Measurements from ENCODE around the gene MDM2.

The MDM2 gene
- 85.4 to 253 (median 161) reads per million in 17 experiments for total RNA-seq

- peak; percentile 94 to 98 (median 96) for DNase-seq
Observed at GRCh38 chr12:68807576-68808387, at the start of gene MDM2. Gene MDM2, plus strand, starts transcription at chr12:68808177. Its CDS starts 301 bp downstream, at chr12:68808478.

- no peak for DNase-seq
Observed at GRCh38 chr12:68759852-68760251, 48.1 kb upstream of the MDM2 start.

- DNase-seq, result no peak
Observed at GRCh38 chr12:68760806-68761441, 47.1 kb upstream of the MDM2 start.

DNA sequence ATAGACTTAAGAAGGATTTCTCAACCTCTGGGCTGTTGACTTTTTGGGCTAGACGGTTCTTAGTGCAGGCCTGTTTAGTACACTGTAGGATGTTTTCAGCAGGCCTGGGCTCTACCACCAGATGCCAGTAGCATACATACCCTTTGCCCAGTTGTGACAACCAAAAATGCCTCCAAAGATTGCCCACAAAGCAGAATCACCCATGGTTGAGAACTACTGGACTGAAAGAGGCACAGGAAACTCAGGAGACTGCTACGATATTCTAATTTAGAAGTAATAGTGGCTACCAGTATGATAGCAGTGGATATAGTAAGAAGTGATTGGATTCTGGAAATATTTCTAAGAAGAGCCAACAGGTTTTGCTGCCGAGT is 46.5 kb upstream of the MDM2 start:
- no peak for DNase-seq

GRCh38 chr12:68761901-68762630 is 45.9 kb upstream of the MDM2 start:
- no peak for DNase-seq

DNA sequence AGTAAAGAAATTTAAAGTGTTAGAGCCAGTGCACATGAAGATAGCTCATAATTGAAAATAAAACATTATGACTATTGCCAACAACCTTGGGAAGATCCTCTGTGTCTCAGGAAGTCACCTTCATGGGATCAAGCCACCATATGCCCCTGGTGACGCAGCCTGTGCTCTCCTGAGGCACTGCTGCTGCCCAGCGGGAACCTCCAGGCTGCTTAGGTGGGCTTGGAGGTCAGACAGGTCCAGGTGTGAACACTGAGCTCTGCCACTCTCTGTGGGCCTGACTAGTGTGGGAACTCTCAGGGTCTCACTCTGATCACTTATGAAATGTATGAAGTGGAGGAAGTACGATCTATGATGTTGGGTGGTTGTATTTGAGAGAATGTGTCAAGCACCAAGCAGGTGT is 45.3 kb upstream of the MDM2 start:
- no peak for DNase-seq

- no peak for DNase-seq
Observed at GRCh38 chr12:68765696-68766095, 42.3 kb upstream of the MDM2 start.

DNA sequence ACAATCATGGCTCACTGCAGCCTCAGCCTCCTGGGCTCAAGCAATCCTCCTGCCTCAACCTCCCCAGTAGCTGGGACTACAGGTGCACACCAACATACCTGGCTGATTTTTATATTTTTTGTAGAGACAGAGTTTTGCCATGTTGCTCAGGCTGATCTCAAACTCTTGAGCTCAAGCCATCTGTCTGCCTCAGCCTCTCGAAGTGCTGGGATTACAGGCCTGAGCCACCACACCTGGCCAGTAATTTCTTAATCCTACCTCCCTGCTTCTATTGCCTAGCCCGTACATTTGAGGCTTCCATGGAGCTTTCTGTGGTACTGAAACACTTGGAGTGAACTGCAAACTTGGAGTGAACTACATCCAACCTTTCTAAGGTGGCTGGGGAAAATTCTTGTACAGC is 41.3 kb upstream of the MDM2 start:
- DNase-seq, result no peak

DNA sequence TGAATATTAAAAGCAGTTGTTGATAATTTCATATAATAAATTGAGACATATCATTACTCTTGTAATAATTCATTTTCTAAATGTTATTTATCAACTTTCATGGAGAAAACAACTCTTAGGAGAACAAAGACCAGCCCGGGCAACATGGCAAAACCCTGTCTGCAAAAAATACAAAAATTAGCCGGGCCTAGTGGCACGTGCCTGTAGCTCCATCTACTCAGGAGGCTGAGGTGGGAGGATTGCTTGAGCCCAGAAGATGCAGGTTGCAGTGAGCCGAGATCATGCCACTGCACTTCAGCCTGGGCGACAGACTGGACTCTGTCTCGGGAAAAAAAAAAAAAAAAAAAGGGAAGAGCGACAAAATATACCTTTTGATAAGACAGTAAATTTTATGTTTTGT is 40.8 kb upstream of the MDM2 start:
- no peak for DNase-seq

DNA sequence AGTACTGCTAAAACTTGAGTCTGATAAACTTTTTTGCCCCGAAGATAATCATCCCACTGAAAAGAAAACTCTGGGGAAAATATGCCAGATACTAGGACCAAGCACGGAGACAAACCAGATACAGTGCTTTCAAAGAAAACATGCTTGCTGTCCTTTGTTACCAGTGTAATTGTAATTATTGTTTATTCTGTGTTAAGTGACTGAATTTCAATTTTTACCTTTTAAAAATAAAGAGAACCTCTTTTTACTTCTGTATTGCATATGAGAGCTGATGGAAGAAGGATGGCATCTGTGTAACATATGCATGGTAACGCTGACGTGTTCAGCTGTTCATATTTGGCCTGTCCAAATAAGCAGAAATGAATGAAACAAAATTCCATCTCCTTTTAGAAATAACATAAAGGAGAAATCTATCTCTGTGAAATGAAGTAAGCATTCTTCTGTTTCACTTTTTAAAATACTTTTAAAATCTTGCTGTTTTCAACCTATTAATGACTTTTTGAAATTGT is 39.5 kb upstream of the MDM2 start:
- DNase-seq, result no peak

DNA sequence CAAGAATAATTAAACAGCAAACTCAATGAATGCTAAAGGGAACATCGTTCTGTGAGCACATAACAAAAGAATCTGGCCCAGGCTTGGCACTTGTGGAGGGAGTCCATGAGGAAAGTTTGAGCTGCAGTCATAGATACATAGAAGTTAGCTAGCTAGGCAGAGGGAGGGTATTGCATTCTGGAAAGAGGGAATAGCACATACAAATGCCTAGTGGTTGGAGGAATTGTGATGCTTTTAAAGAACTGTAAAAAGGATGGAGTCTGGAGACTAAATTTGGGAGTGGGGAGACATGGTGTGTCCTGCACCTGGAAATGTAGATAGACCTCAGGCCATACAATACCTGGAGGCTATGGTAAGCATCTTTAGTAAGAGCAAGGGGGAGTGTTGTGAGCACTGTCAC is 38.0 kb upstream of the MDM2 start:
- no peak for DNase-seq

DNA sequence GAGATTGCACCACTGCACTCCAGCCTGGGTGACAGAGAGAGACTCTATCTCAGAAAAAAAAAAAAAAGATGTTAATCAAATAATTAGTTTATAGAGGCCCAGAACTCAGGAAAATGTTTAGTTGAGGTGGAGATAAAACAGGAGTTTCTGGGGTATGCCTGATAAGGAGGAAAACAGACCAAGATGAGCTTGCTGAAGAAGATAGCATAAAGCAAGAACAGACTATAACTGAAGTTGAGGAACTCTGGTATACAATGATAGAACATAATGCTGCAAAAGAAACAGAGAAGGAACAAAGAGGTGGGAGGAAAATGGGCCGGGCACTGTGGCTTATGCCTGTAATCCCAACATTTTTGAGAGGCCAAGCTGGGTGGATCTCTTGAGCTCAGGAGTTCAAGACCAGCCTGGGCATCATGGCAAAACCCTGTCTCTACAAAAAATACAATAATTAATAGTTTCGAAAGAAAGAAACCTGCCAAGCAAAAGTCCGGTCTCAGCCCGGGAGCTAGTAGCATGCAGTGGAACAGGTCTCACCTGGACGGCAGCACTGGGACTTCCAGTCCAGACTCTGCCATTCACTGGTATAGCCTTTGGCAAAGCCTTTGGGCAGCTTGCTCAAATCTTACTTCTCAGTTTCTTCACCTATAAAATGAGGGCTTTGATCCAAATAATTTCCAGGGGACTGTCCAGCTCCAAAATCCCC is 36.6 kb upstream of the MDM2 start:
- no peak for DNase-seq

GRCh38 chr12:68772714-68773113 is 35.3 kb upstream of the MDM2 start:
- no peak for DNase-seq

DNA sequence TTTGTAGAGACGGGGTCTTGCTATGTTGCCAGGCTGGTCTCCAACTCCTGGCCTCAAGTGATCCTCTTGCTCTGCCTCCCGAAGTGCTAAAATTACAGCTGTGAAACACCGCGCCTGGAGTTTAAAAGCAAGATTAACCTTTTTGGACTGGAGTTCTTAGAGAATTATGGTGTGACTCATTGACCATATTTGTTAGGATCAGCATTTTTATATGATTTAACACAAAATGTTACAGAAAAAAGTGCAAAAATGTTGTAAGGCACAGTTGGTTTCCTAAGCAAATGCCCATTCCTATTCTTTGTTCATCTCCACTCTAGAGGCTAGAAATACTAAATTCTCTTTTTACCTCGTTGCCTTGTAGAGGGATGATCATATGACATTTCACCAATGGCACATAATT is 34.4 kb upstream of the MDM2 start:
- DNase-seq, result peak in 2 of 4 experiments; percentile 8 to 22

DNA sequence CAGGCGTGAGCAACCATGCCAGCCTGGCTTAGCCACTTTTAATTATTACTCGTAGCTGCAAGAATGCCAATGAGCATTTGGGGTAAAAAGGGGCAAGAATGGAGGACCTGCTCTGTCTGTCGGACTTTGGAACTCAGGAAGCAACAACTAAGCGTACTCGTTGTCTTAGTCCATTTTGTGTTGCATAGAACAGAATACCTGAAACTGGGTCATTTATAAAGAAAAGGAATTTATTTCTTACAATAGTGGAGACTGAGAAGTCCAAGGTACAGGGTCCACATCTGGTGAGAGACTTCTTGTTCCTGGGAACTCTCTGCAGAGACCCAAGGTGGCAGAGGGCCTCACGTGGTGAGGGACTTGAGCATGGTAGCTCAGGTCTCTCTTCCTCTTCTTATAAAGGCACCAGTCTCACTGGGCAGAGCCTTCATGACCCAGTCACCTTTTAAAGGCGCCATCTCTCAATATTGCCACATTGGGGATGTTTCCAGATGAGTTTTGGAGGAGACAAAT is 32.8 kb upstream of the MDM2 start:
- DNase-seq, result no peak

- DNase-seq, result no peak
Observed at GRCh38 chr12:68776976-68777610, 30.9 kb upstream of the MDM2 start.

GRCh38 chr12:68779280-68779679 is 28.7 kb upstream of the MDM2 start:
- DNase-seq, result no peak

DNA sequence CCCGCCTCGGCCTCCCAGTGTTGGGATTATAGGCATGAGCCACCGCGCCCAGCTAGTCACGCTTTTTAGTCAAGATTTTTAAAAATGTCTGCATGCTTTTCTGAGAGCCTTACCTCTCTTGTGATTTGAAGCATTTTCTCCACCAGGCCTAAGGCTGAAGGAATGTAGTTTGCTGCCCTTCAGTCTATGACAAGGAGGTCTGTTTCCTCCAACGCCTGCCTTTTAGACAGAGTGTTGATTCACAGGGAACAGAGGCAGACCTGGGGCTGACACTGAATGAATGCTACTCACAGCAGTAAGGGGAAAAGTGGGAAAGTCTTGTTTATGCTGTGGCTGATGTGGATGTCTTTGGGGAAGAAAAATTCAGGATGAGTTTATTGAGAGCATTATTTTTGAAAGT is 27.2 kb upstream of the MDM2 start:
- no peak for DNase-seq

DNA sequence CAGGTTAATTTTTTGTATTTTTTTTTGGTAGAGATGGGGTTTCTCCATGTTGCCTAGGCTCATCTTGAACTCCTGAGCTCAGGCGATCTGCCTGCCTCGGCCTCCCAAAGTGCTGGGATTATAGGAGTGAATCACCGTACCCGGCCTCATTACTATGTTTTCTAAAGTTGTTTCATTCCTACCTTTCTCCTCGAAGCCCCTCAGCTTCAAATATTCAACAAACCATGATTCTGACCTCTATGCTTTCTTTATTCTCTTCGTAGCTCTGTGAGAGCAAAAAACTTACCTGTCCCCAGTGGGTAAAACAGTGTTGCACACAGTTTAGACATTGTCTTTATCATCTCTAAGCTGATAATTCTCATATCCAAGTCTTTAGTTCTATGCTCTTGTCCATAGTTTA is 26.2 kb upstream of the MDM2 start:
- DNase-seq, result no peak

- DNase-seq, result peak; percentile 76 to 88 (median 87)
Observed at GRCh38 chr12:68784015-68784414, 24.0 kb upstream of the MDM2 start.

DNA sequence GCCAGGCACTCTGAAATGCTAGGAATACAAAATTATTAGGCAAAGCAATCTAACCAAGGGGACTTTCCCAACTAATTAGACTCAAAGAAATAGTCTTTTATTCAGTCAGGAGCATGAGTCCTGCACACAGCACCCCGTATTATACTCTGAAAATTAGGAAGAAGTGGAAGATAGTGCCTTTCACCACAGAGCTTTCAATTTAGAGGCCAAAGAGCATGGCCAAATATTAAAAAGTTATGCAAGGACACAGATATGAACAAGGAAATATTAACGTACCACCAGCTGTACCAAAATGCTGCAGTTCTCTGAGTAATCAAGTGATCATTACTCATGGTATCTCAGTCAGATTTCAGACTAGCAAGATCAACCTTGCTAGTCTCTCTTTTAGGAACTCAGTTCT is 22.6 kb upstream of the MDM2 start:
- peak; percentile 45 to 88 (median 68) for DNase-seq

GRCh38 chr12:68785823-68786222 is 22.2 kb upstream of the MDM2 start:
- peak in 1 of 4 experiments; percentile 26 for DNase-seq

Measured in suppressor macrophage (primary cell).